HepG2 (cell line): ENCODE data around the gene TEKTIP1. TPM values are rescaled to one million over a fixed set of nuclear protein-coding genes. Genes with fewer than 3 reads are reported as not detected.

ENCODE experiments used
- ARNT ChIP-seq: fragments of 450-650 bp; IDR thresholded peaks from 2 replicates; pipeline ENCODE4 v1.6.1; 2017
- CENPT ChIP-seq: sonication (generic); formaldehyde crosslinking; IDR thresholded peaks from 2 replicates; pipeline ENCODE4 v1.8.0; 2022; ENCODE audit warnings: low read depth, mild to moderate bottlenecking, moderate library complexity, missing genetic modification reagents
- FIP1L1 ChIP-seq: fragments of 200-400 bp; formaldehyde crosslinking; IDR thresholded peaks from 2 replicates; pipeline ENCODE4 v1.6.1; 2018; ENCODE audit warnings: low read depth, mild to moderate bottlenecking, low read length, moderate library complexity, borderline replicate concordance; ENCODE audit not compliant: insufficient read depth
- FUBP1 ChIP-seq: sonication (generic); formaldehyde crosslinking; IDR thresholded peaks from 2 replicates; pipeline ENCODE4 v1.5.1; 2020; ENCODE audit warnings: missing genetic modification reagents, mild to moderate bottlenecking, borderline replicate concordance
- GABPB1 ChIP-seq: IDR thresholded peaks from 2 replicates; pipeline ENCODE4 v1.6.1; 2016; ENCODE audit warnings: mild to moderate bottlenecking, missing genetic modification reagents, moderate library complexity, missing compliant biosample characterization
- IRF2 ChIP-seq: IDR thresholded peaks from 2 replicates; pipeline ENCODE4 v1.6.1; 2018; ENCODE audit warnings: missing genetic modification reagents, missing compliant biosample characterization
- MXD1 ChIP-seq: sonication (generic); formaldehyde crosslinking; IDR thresholded peaks from 2 replicates; pipeline ENCODE4 v1.4.0; 2020; ENCODE audit warnings: mild to moderate bottlenecking, missing genetic modification reagents
- STAG1 ChIP-seq: sonication (generic); formaldehyde crosslinking; IDR thresholded peaks from 2 replicates; pipeline ENCODE4 v1.4.0; 2020; ENCODE audit warnings: missing genetic modification reagents
- TCF7 ChIP-seq: sonication (generic); IDR thresholded peaks from 2 replicates; pipeline ENCODE4 v1.6.1; 2016; ENCODE audit warnings: antibody characterized with exemption, low read depth
- THAP8 ChIP-seq: sonication (generic); formaldehyde crosslinking; IDR thresholded peaks from 2 replicates; pipeline ENCODE4 v1.5.1; 2020; ENCODE audit warnings: missing genetic modification reagents, mild to moderate bottlenecking, borderline replicate concordance
- ZFP82 ChIP-seq: sonication (generic); formaldehyde crosslinking; IDR thresholded peaks from 2 replicates; pipeline ENCODE4 v1.5.1; 2020; ENCODE audit warnings: mild to moderate bottlenecking, missing genetic modification reagents, borderline replicate concordance
- ZNF230 ChIP-seq: sonication (generic); formaldehyde crosslinking; IDR thresholded peaks from 2 replicates; pipeline ENCODE4 v1.4.0; 2020; ENCODE audit warnings: mild to moderate bottlenecking, missing genetic modification reagents
- ZNF563 ChIP-seq: sonication (generic); formaldehyde crosslinking; IDR thresholded peaks from 2 replicates; pipeline ENCODE4 v1.8.0; 2022; ENCODE audit warnings: mild to moderate bottlenecking, moderate library complexity, missing genetic modification reagents
- ZNF607 ChIP-seq: sonication (generic); formaldehyde crosslinking; IDR thresholded peaks from 2 replicates; pipeline ENCODE4 v1.5.1; 2020; ENCODE audit warnings: missing genetic modification reagents, mild to moderate bottlenecking, borderline replicate concordance
- ZNF746 ChIP-seq: sonication (generic); formaldehyde crosslinking; IDR thresholded peaks from 2 replicates; pipeline ENCODE4 v1.8.0; 2022; ENCODE audit warnings: mild to moderate bottlenecking, missing genetic modification reagents
- ZNF816 ChIP-seq: sonication (generic); formaldehyde crosslinking; IDR thresholded peaks from 2 replicates; pipeline ENCODE4 v1.8.0; 2022; ENCODE audit warnings: missing genetic modification reagents, mild to moderate bottlenecking, borderline replicate concordance
- polyA plus RNA-seq, 8 experiments: library from polyadenylated mRNA; depleted of rRNA in 3 of 8; stranded (reverse) in 7 of 8; unstranded in 1 of 8; fragments of >200 nt; fragmentation: Illumina TruSeq in 4 of 8; extraction: Trizol in 4 of 8; gene quantifications; 2 replicates each; pipeline versions ENCODE4 v1.2.1 to v1.2.3, GENCODE V29; 2011 to 2016; ENCODE audit warnings: low read depth in 4 of 8, missing spikeins in 1 of 8, mixed read lengths in 1 of 8; ENCODE audit not compliant: insufficient read depth in 1 of 8
- total RNA-seq, 5 experiments: library from RNA; depleted of rRNA; stranded (reverse); fragments of >200 nt; fragmentation: Illumina TruSeq; extraction: Trizol; gene quantifications; 2 replicates each; pipeline ENCODE4 v1.2.3, GENCODE V29; 2016; ENCODE audit warnings: low read depth in 1 of 5
- TF ChIP-seq, protein P1 (sequence below): sonication (generic); formaldehyde crosslinking; IDR thresholded peaks from 2 replicates; pipeline ENCODE4 v1.5.1; 2020; ENCODE audit warnings: mild to moderate bottlenecking, moderate library complexity, missing genetic modification reagents
- TF ChIP-seq, protein P2 (sequence below): sonication (generic); formaldehyde crosslinking; IDR thresholded peaks from 2 replicates; pipeline ENCODE4 v1.4.0; 2020; ENCODE audit warnings: missing genetic modification reagents, mild to moderate bottlenecking, borderline replicate concordance
- TF ChIP-seq, protein P3 (sequence below): sonication (generic); formaldehyde crosslinking; IDR thresholded peaks from 2 replicates; pipeline ENCODE4 v1.4.0; 2020; ENCODE audit warnings: mild to moderate bottlenecking, missing genetic modification reagents

TEKTIP1 gene
- total and polyA plus RNA-seq, 2 of the 13 experiments (the other 11 are each of a cell fraction or from before 2014, with no cell fraction given), result not detected

GRCh38 chr19:3556978-3557460 lies 18.0 kb downstream of the TEKTIP1 start (continued):
- TF ChIP-seq, protein P1, sequence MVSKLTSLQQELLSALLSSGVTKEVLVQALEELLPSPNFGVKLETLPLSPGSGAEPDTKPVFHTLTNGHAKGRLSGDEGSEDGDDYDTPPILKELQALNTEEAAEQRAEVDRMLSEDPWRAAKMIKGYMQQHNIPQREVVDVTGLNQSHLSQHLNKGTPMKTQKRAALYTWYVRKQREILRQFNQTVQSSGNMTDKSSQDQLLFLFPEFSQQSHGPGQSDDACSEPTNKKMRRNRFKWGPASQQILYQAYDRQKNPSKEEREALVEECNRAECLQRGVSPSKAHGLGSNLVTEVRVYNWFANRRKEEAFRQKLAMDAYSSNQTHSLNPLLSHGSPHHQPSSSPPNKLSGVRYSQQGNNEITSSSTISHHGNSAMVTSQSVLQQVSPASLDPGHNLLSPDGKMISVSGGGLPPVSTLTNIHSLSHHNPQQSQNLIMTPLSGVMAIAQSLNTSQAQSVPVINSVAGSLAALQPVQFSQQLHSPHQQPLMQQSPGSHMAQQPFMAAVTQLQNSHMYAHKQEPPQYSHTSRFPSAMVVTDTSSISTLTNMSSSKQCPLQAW (CRISPR knock-in tag), result no peak
- TF ChIP-seq MXD1 (CRISPR knock-in tag) (no peak), IRF2 (CRISPR knock-in tag) (no peak), FIP1L1 (no peak), ARNT (no peak), THAP8 (CRISPR knock-in tag) (no peak), ZNF563 (CRISPR knock-in tag) (no peak), GABPB1 (no peak), ZFP82 (CRISPR knock-in tag) (no peak), STAG1 (peak; percentile 31; the same call in 1 of the 2 replicates), ZNF230 (CRISPR knock-in tag) (0 out of 2 replicates have a peak, but pooled peaks have one; percentile 3), ZNF816 (no peak), FUBP1 (CRISPR knock-in tag) (no peak), ZNF607 (CRISPR knock-in tag) (no peak), ZNF746 (no peak), TCF7 (no peak), CENPT (peak; percentile 61; the same call in 1 of the 2 replicates)
- TF ChIP-seq, protein P2, sequence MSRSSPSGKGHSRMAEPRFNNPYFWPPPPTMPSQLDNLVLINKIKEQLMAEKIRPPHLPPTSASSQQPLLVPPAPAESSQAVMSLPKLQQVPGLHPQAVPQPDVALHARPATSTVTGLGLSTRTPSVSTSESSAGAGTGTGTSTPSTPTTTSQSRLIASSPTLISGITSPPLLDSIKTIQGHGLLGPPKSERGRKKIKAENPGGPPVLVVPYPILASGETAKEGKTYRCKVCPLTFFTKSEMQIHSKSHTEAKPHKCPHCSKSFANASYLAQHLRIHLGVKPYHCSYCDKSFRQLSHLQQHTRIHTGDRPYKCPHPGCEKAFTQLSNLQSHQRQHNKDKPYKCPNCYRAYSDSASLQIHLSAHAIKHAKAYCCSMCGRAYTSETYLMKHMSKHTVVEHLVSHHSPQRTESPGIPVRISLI (CRISPR knock-in tag), result no peak
- TF ChIP-seq, protein P3, sequence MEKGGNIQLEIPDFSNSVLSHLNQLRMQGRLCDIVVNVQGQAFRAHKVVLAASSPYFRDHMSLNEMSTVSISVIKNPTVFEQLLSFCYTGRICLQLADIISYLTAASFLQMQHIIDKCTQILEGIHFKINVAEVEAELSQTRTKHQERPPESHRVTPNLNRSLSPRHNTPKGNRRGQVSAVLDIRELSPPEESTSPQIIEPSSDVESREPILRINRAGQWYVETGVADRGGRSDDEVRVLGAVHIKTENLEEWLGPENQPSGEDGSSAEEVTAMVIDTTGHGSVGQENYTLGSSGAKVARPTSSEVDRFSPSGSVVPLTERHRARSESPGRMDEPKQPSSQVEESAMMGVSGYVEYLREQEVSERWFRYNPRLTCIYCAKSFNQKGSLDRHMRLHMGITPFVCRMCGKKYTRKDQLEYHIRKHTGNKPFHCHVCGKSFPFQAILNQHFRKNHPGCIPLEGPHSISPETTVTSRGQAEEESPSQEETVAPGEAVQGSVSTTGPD, result no peak
